T-helper 17 cell (primary cell): ENCODE measurements around the gene NTSR2. TPM values are rescaled to one million over a fixed set of nuclear protein-coding genes. Genes with fewer than 3 reads are reported as not detected.

Experiments
- ATAC-seq: fragments of 150-1000 bp; cut with Tn5 transposase; 2 replicates; pipeline ENCODE4 v1.10.0; 2021; ENCODE audit warnings: mild to moderate bottlenecking, moderate library complexity
- DNase-seq, 3 donors: peaks; one replicate each; pipeline versions ENCODE4 v3.0.0 to v3.0.0-alpha.2; 2020 to 2021
- H3K9me3 ChIP-seq: one replicate; pipeline ENCODE4 v1.7.0; 2013; ENCODE audit warnings: low read length, mild to moderate bottlenecking; ENCODE audit not compliant: control insufficient read depth, poor library complexity, severe bottlenecking
- H3K27ac Mint-ChIP-seq: one replicate; pipeline ENCODE4 v1.8.0; 2022; ENCODE audit warnings: mild to moderate bottlenecking, moderate library complexity, mixed read lengths
- H3K27me3 Mint-ChIP-seq: one replicate; pipeline ENCODE4 v1.8.0; 2022; ENCODE audit warnings: mixed read lengths
- H3K36me3 Mint-ChIP-seq: one replicate; pipeline ENCODE4 v1.8.0; 2022; ENCODE audit warnings: low read depth, mixed read lengths
- H3K4me1 Mint-ChIP-seq: one replicate; pipeline ENCODE4 v1.8.0; 2022; ENCODE audit warnings: mild to moderate bottlenecking, mixed read lengths
- H3K4me3 Mint-ChIP-seq: one replicate; pipeline ENCODE4 v1.8.0; 2022; ENCODE audit warnings: mild to moderate bottlenecking, moderate library complexity, mixed read lengths
- total RNA-seq, 4 donors: library from RNA in 2 of 4; stranded (reverse) in 2 of 4; gene quantifications; one replicate each; pipeline ENCODE4 v1.2.3 and lab custom pipeline; 2022 to 2026

NTSR2 gene
- total RNA-seq, 2 donors from 2014 or later = not detected

GRCh38 chr2:11616851-11617415, 53.1 kb downstream of the NTSR2 start:
- no peaks in the 10 kb centered on the region for H3K9me3 ChIP-seq
- Mint-ChIP-seq H3K27me3 (peaks cover 28% of the 10 kb centered on the region), H3K27ac (peak overlapping the region; percentile 14), H3K4me3 (no peak overlapping the region), H3K4me1 (peaks cover 2% of the 10 kb centered on the region), H3K36me3 (no peaks in the 10 kb centered on the region)
- DNase-seq = no peak
- no peak for ATAC-seq

GRCh38 chr2:11616097-11616687, 53.8 kb downstream of the NTSR2 start:
- Mint-ChIP-seq H3K4me1 (peaks cover 2% of the 10 kb centered on the region), H3K27ac (peak overlapping the region; percentile 14), H3K4me3 (no peak overlapping the region), H3K36me3 (no peaks in the 10 kb centered on the region), H3K27me3 (peaks cover 33% of the 10 kb centered on the region)
- DNase-seq = no peak
- no peaks in the 10 kb centered on the region for H3K9me3 ChIP-seq
- ATAC-seq = no peak

GRCh38 chr2:11615209-11615608, 54.8 kb downstream of the NTSR2 start:
- peaks cover 2% of the 10 kb centered on the region for H3K4me1 Mint-ChIP-seq
- DNase-seq (no peak), ATAC-seq (no peak)
- H3K27ac Mint-ChIP-seq = no peak overlapping the region
- no peaks in the 10 kb centered on the region for H3K36me3 Mint-ChIP-seq
- H3K9me3 ChIP-seq = no peaks in the 10 kb centered on the region
- H3K27me3 Mint-ChIP-seq = peaks cover 34% of the 10 kb centered on the region
- no peak overlapping the region for H3K4me3 Mint-ChIP-seq

- ATAC-seq (no peak), DNase-seq (no peak)
- H3K4me1 Mint-ChIP-seq = peaks cover 2% of the 10 kb centered on the region
- H3K9me3 ChIP-seq = no peaks in the 10 kb centered on the region
- peaks cover 31% of the 10 kb centered on the region for H3K27me3 Mint-ChIP-seq
- H3K4me3 Mint-ChIP-seq = no peak overlapping the region
- no peaks in the 10 kb centered on the region for H3K36me3 Mint-ChIP-seq
- H3K27ac Mint-ChIP-seq = no peak overlapping the region
These were observed 56.7 kb downstream of the NTSR2 start for GRCh38 chr2:11613297-11613696.

- H3K27ac Mint-ChIP-seq = no peak overlapping the region
These were observed 57.3 kb downstream of the NTSR2 start for GRCh38 chr2:11612553-11613215.

GRCh38 chr2:11611251-11611650, 58.7 kb downstream of the NTSR2 start:
- no peaks in the 10 kb centered on the region for H3K9me3 ChIP-seq
- no peak for DNase-seq
- Mint-ChIP-seq H3K27me3 (peaks cover 22% of the 10 kb centered on the region), H3K27ac (no peak overlapping the region), H3K4me3 (no peak overlapping the region), H3K4me1 (peaks cover under 1% of the 10 kb centered on the region), H3K36me3 (no peaks in the 10 kb centered on the region)
- no peak for ATAC-seq

More at GRCh38 chr2:11612553-11613215, 57.3 kb downstream of the NTSR2 start:
- no peaks in the 10 kb centered on the region for H3K36me3 Mint-ChIP-seq
- no peak overlapping the region for H3K4me3 Mint-ChIP-seq
- no peaks in the 10 kb centered on the region for H3K9me3 ChIP-seq
- peaks cover 31% of the 10 kb centered on the region for H3K27me3 Mint-ChIP-seq
- DNase-seq (no peak), ATAC-seq (no peak)
- peaks cover 2% of the 10 kb centered on the region for H3K4me1 Mint-ChIP-seq

- no peaks in the 10 kb centered on the region for H3K4me1 Mint-ChIP-seq
- peaks cover 19% of the 10 kb centered on the region for H3K27me3 Mint-ChIP-seq
These were observed 59.3 kb downstream of the NTSR2 start for GRCh38 chr2:11610624-11611242.

More at GRCh38 chr2:11610624-11611242, 59.3 kb downstream of the NTSR2 start:
- DNase-seq (no peak), ATAC-seq (no peak)
- H3K9me3 ChIP-seq = no peaks in the 10 kb centered on the region
- no peak overlapping the region for H3K4me3 Mint-ChIP-seq
- no peaks in the 10 kb centered on the region for H3K36me3 Mint-ChIP-seq
- no peak overlapping the region for H3K27ac Mint-ChIP-seq

Other genes with a start within 250 kb of the NTSR2 start
- gene E2F6, start 204.0 kb downstream of the NTSR2 start, total RNA-seq = 1 to 10 TPM; 4.4 to 5.1 TPM
- gene GREB1, start 136.2 kb downstream of the NTSR2 start, total RNA-seq = 1 to 10 TPM in 1 of 2 donors, under 1 TPM in 1; 0.15 to 1.1 TPM
- gene LPIN1, start 76.4 kb upstream of the NTSR2 start, total RNA-seq = 10 to 100 TPM; 86.7 to 99.8 TPM